HL-60/S4 treated with retinoic acid at 250 ng/mL for 4 days and 3 days (cell line): Measurements from ENCODE around the gene ZCCHC8.
"Not testable (repeated sequence)": the region's sequence is repeated elsewhere in the genome, so short reads cannot be mapped to it uniquely, and the experiment has no call there.

Experiments
- in situ Hi-C: fragments of 300-500 bp; cut with MboI; formaldehyde crosslinking; loops from 2 replicates; pipeline ENCODE4 v1.7.0; 2022; ENCODE audit warnings: low sequenced_read_pairs

The ZCCHC8 gene

GRCh38 chr12:122437656-122438121 lies 63.0 kb downstream of the ZCCHC8 start:
- in situ Hi-C loops = no loop called here

- in situ Hi-C loops = no loop called here
Measured at GRCh38 chr12:122435186-122435585, 65.5 kb downstream of the ZCCHC8 start.

- in situ Hi-C loops = not testable (repeated sequence)
Measured at GRCh38 chr12:122429043-122429442, 71.7 kb downstream of the ZCCHC8 start.

- in situ Hi-C loops = no loop called here
Measured at GRCh38 chr12:122427403-122427802, 73.3 kb downstream of the ZCCHC8 start.

- in situ Hi-C loops = no loop called here
Measured at GRCh38 chr12:122423258-122424165, 77.2 kb downstream of the ZCCHC8 start.

GRCh38 chr12:122422730-122423257 lies 77.9 kb downstream of the ZCCHC8 start:
- in situ Hi-C loops = no loop called here

GRCh38 chr12:122421821-122422729 lies 78.7 kb downstream of the ZCCHC8 start, which contains the start of gene CLIP1:
Gene CLIP1, minus strand, starts transcription at chr12:122422669. Its CDS starts 42,217 bp downstream, at chr12:122380452.
- in situ Hi-C loops = no loop called here
